Peyer's patch (tissue), 4 donors: ENCODE results near the gene IL16.

Source experiments
- POLR2A ChIP-seq, 2 donors: fragments of 450-650 bp; IDR thresholded peaks; one replicate each; pipeline ENCODE4 v1.5.1; 2017; ENCODE audit warnings: antibody characterized with exemption in 2 of 2, mild to moderate bottlenecking in 2 of 2, moderate library complexity in 2 of 2
- TF ChIP-seq, protein P1 (sequence below), 6 experiments: fragments of 450-650 bp in 4 of 6; fragments of 200-600 bp in 2 of 6; sonication (generic) in 1 of 6; IDR thresholded peaks; one replicate each; pipeline ENCODE4 v1.5.1; 2017 to 2019; ENCODE audit warnings: antibody characterized with exemption in 6 of 6, mild to moderate bottlenecking in 3 of 6, moderate library complexity in 1 of 6

DNA sequence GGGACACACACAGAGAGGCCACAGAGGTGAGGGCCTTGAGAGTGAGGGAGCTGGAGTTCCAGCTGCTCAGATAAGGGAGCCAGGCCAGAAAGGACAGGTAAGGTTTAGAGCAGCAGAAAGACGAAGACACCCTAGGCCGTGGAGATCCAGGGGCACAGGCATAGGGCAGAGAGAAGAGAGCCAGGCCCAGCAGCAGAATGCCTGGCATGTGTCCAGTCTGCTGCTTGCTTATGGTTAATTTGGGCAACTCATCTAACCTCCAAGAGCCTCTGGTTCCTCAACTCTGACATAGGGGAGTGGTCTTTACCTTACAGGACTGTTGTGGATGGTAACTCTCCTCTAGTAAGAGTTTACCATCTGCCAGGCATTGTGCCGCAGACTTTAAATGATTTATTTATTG lies 91.4 kb downstream of the IL16 start:
- TF ChIP-seq, protein P1, sequence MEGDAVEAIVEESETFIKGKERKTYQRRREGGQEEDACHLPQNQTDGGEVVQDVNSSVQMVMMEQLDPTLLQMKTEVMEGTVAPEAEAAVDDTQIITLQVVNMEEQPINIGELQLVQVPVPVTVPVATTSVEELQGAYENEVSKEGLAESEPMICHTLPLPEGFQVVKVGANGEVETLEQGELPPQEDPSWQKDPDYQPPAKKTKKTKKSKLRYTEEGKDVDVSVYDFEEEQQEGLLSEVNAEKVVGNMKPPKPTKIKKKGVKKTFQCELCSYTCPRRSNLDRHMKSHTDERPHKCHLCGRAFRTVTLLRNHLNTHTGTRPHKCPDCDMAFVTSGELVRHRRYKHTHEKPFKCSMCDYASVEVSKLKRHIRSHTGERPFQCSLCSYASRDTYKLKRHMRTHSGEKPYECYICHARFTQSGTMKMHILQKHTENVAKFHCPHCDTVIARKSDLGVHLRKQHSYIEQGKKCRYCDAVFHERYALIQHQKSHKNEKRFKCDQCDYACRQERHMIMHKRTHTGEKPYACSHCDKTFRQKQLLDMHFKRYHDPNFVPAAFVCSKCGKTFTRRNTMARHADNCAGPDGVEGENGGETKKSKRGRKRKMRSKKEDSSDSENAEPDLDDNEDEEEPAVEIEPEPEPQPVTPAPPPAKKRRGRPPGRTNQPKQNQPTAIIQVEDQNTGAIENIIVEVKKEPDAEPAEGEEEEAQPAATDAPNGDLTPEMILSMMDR (IDR thresholded peaks at IDR 0.05), result no peak
- no peak for TF ChIP-seq POLR2A (IDR thresholded peaks at IDR 0.05)
